HPDE6-E6E7 (cell line): ENCODE results near the gene PTPRD.
A peak's percentile ranks its signal among the peaks of the same experiment; 100 is the strongest.

Experiments
- DNase-seq: peaks from one replicate; pipeline ENCODE4 v3.0.0; 2011; ENCODE audit warnings: missing footprints; ENCODE audit errors: extremely low spot score

PTPRD gene

GRCh38 chr9:9754186-9754585, 858.6 kb downstream of the PTPRD start:
- no peak for DNase-seq

- no peak for DNase-seq
Measured at GRCh38 chr9:9753266-9753665, 859.5 kb downstream of the PTPRD start.

GRCh38 chr9:9752722-9753121, 860.1 kb downstream of the PTPRD start:
- DNase-seq: no peak

DNA sequence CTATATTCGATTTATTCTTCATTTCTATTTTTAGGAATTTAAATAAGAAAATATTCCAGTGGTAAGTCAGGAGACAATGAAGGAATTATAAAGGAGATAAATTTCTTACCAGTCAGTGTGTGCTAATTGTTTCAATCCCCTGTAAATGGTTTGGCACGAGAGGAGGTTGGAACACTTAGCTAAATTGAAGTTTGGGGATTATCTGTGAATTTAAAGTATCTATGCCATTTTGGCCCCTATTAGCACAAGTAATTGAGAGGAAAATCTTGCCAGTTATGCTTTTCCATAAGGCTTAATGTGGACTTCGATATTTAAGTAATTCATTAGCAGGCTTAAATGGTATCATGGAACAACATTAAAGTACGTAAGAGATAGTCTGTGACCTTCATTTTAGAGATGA, 860.8 kb downstream of the PTPRD start:
- DNase-seq: no peak

GRCh38 chr9:9750719-9751118, 862.1 kb downstream of the PTPRD start:
- DNase-seq: no peak

DNA sequence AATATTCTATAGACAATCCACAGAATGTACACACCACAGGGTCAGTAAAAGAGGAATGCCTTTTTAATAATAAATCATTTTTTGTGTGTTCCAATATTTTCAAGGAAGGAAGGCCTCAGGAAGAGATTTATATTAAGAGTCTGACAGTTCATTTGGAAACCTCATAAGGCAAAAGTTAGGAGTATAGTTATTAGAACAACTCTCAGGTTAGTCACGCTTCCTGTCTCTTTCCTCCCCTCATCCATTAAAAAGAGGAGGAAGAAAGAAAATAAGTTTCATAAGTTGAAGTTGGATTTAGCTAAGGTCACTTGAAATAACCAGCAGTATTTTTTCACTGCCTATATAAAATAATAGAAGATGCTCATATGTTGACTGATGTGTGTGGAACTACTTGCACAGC, 863.2 kb downstream of the PTPRD start:
- no peak for DNase-seq

GRCh38 chr9:9747787-9748186, 865.0 kb downstream of the PTPRD start:
- peak; percentile 19 for DNase-seq

GRCh38 chr9:9746826-9747225, 866.0 kb downstream of the PTPRD start:
- no peak for DNase-seq

GRCh38 chr9:9743822-9744221, 869.0 kb downstream of the PTPRD start:
- DNase-seq: no peak

DNA sequence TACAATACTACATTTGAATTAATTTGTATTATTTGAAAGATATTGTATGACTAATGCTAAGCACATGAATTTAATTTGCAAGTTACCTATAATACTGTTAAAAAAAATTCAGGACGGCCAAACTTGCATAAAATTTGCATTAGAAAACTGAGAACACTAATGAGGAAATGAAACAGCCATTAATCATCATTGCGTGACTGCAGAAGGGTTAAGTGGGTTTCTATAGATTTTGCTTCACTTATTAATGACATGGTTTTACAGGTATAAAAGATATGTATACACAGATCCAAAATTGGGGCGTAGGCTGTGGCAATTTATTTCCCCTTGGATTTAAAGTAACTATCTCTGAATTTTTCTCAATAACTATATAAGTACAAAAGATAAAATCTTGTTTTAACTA, 882.6 kb downstream of the PTPRD start:
- no peak for DNase-seq

DNA sequence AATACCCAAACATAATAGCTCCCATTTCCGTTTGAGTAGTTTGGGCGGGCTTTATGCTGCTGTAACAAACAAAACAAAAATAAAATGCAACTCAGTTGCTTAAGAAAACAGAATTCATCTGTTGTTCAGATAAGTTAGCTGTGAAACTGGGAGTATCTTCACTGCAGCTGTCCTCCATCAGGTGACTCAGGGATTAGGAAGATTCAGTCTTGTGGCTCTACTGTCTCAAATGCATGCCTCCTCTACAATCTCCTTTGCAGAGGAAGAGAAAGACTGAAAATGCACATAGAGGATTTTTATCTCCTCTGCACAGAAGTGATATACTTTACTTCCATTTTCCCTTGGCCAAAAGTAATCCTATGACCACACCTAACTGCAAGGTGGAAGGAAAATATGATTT, 883.7 kb downstream of the PTPRD start:
- no peak for DNase-seq

- no peak for DNase-seq
Measured at GRCh38 chr9:9719373-9720112, 893.3 kb downstream of the PTPRD start.

GRCh38 chr9:9718691-9719090, 894.1 kb downstream of the PTPRD start:
- DNase-seq: no peak

DNA sequence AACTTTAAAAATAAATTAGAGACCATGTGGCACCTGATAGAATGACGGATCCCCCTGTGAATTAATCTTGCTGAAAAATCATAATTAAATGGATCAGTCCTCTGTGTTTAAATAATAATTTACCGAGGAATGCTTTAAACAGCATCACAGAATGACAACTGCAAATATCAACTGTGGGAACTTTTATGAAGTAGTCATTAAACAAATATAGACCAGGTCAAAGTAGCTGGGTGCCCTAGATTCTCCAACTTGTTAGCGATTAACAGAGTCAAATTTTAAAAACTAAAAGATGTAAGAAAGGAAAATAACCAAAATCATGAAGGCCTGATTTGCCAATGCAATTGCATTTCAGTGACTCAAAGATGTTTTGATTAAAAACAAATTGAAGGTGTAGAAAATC, 933.4 kb downstream of the PTPRD start:
- DNase-seq: no peak

GRCh38 chr9:9674461-9674860, 938.3 kb downstream of the PTPRD start:
- no peak for DNase-seq

DNA sequence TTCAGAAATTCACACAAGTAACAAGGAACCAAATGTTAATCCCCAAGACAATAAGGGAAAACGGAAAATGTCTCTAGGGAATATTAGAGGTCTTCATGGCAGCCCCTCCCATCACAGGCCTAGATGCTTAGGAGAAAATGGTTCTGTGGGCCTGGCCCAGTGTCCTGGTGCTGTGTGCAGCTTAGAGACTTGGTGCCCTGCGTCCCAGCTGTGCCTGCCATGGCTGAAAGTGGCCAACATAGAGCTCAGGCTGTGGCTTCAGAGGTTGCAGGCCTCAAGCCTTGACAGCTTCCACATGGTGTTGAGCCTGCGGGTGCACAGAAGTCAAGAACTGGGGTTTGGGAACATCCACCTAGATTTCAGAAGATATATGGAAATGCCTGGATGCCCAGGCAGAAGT, 942.3 kb downstream of the PTPRD start:
- DNase-seq: no peak

- no peak for DNase-seq
Measured at GRCh38 chr9:9645006-9645405, 967.8 kb downstream of the PTPRD start.

DNA sequence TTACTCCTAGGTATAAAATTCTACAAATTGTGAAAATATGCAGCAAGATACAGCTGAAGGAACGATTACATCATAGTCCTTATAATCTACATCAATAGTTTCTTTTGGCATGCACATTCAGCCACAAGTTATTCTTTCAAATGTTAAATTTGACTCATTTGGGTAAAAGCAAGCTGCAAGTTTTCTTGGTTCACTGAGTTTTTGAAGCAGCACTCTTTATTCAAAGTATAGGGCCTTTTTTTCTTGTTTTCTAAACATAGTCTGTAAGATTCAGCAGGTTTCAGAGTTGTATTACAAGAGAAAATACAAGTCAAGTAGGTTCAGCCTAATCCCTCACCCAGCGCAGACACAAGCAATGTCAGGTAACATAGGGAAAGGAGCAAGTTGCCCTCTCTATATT, 981.5 kb downstream of the PTPRD start:
- no peak for DNase-seq

GRCh38 chr9:9625248-9625647, 987.6 kb downstream of the PTPRD start:
- DNase-seq: no peak

DNA sequence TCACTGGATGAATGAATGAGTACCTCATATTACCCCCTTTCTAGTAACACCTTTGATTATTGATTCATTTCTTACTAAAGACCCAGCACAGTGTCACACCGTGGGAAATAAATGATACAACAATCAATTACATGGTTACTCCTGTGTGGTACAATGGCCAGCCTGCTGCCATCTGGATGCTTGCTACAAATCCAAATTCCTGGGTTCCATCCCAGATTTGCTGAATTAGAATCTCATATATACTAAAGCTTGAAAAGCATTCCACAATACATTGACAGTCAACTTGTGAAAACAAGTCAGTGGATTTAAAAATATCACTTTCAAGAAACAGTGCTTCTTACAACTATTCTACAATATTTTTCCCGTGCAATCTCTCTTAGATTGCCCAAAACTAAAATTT, 989.3 kb downstream of the PTPRD start:
- no peak for DNase-seq

GRCh38 chr9:9621355-9621940, 991.4 kb downstream of the PTPRD start:
- no peak for DNase-seq

- DNase-seq: no peak
Measured at GRCh38 chr9:9620736-9621135, 992.1 kb downstream of the PTPRD start.

DNA sequence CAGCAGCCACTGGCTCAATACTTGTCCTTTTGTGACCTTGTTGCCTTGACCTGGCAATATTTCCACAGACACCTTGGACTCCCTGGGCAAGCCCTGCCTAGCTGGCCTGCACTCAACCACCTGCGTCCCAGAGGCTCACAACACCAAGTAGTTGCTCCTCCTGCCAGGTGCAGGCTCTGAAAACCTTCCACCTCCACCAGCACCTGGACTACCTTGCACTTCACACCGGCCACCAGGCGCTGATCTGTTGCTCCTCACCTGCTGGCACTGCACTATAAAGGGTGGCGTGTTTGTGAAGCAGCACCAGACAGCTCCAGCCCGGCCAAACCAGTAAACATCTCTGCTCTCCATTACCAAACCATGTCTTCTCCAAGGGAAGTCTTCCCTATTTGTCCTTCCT, 997.7 kb downstream of the PTPRD start:
- no peak for DNase-seq

DNA sequence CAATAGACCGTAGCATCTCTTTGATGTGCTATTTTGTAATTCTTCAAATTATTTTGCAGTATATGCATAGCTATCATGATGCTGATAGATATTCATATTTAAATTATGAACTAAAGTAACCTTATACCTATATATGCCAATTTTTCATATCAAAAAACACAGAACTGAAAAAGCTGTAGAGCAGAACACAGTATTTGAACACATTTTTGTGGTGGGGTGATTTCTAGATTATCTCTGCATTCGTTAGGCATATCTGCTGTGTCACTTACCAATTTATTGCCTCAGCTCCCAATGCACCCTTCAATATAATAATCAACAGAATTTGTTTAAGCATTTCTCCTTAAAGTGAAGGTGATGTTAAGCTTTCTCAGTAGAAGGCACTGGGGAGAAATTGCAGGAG, 998.2 kb downstream of the PTPRD start:
- no peak for DNase-seq
